ENCODE results near the gene PARD3B.

Gene PARD3B

GRCh38 chr2:205128726-205129125 is 583.5 kb downstream of the PARD3B start:
- H3K36me3 ChIP-seq (replicated peaks), result no peaks in the 10 kb centered on the region
- no peak overlapping the region for H3K4me3 ChIP-seq (ENCODE audit: low read depth, low read length)
- no peaks in the 10 kb centered on the region for H3K27me3 ChIP-seq (replicated peaks)
- no peak for TF ChIP-seq CTCF (IDR thresholded peaks at IDR 0.05; ENCODE audit: low read depth, low read length, missing control alignments)
- in situ Hi-C loops (cut with HindIII; ENCODE audit: low pct_ligation_motif_present, low sequenced_read_pairs), result no loop called here
- DNase-seq, result no peak
- no peak overlapping the region for H3K27ac ChIP-seq

DNA sequence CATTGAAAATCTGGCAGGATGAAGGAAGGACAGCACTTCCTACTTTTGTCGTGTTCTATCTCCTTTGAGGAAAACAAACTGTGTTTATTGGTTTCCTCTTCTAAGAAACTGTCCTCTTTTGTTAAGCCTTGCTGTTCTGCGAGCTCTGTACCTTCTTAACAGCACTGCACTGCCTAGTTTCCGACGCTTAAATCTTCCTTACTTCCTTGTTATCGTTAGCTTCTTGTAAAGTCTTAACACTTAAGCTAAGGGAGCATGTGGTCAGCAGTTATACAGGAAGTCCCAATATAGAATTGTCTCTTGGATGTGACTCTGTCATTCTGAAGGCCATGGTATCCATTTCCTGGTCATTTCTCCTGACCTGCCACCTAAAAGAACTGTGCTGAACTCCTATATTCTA is 584.3 kb downstream of the PARD3B start:
- Histone ChIP-seq H3K27ac (no peak overlapping the region), H3K36me3 (replicated peaks) (no peaks in the 10 kb centered on the region), H3K27me3 (replicated peaks) (no peaks in the 10 kb centered on the region), H3K4me3 (ENCODE audit: low read depth, low read length) (no peak overlapping the region)
- no peak for TF ChIP-seq CTCF (IDR thresholded peaks at IDR 0.05; ENCODE audit: low read depth, low read length, missing control alignments)
- in situ Hi-C loops (cut with HindIII; ENCODE audit: low pct_ligation_motif_present, low sequenced_read_pairs), result no loop called here
- DNase-seq, result no peak

DNA sequence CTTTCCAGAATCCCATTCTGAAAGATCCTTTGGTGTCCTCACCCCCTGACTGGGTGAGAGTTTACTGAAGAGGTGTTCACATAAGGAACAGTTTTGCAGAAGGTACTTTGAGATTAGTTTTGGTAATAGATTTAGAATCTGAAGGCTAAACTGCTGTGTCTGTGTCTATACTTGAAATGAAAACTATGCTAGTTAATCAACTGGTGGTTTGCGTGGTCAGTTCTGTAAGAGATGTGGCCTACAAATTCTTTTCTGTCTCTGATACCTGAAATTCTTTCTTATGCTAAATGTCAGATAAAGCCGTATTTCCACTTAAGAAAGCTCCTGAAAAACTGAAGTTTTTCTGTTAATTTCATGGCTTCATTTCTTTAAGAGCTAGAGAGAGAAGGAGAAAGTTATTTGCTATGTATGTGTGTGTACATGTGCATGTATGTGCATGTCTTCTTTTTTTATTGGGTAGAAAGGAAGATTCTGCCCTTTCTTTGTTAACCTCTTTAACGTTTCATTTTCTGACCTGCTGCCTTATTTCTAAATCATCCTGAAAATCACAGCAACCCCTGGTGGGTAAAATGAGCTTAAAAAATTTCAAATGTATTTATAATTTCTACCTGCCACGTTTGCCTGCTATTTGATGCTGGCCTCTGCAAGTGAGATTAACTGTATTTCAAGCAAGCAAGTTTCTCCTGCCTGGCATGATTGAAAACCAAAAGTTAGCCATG is 585.0 kb downstream of the PARD3B start:
- Histone ChIP-seq H3K4me3 (ENCODE audit: low read depth, low read length) (no peak overlapping the region), H3K27me3 (replicated peaks) (no peaks in the 10 kb centered on the region), H3K36me3 (replicated peaks) (no peaks in the 10 kb centered on the region), H3K27ac (no peak overlapping the region)
- TF ChIP-seq CTCF (IDR thresholded peaks at IDR 0.05; ENCODE audit: low read depth, low read length, missing control alignments), result no peak
- DNase-seq, result no peak
- in situ Hi-C loops (cut with HindIII; ENCODE audit: low pct_ligation_motif_present, low sequenced_read_pairs), result no loop called here

DNA sequence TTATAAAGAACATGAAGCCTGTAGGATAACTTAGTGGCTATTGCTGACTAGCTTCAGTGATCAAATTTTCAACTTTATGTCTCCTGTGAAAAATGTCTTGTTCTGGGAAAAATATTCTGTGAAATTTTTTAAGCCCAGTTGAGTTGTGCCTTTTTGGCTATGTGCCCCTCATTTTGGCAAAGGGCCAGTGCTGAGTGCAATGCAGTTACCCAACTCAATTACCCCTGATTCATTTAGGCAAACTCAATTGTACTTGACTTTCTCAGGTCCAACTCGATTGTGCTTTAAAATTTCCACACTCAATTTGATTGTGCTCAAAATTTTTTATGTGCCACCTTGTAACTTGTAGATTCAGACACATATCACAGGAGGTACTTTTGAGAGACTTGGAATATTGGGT is 588.3 kb downstream of the PARD3B start:
- in situ Hi-C loops (cut with HindIII; ENCODE audit: low pct_ligation_motif_present, low sequenced_read_pairs), result no loop called here
- DNase-seq, result no peak
- Histone ChIP-seq H3K27me3 (replicated peaks) (no peaks in the 10 kb centered on the region), H3K4me3 (ENCODE audit: low read depth, low read length) (no peak overlapping the region), H3K36me3 (replicated peaks) (no peaks in the 10 kb centered on the region), H3K27ac (no peak overlapping the region)
- no peak for TF ChIP-seq CTCF (IDR thresholded peaks at IDR 0.05; ENCODE audit: low read depth, low read length, missing control alignments)

GRCh38 chr2:205138735-205139134 is 593.5 kb downstream of the PARD3B start:
- TF ChIP-seq CTCF (IDR thresholded peaks at IDR 0.05; ENCODE audit: low read depth, low read length, missing control alignments), result no peak
- Histone ChIP-seq H3K36me3 (replicated peaks) (no peaks in the 10 kb centered on the region), H3K27me3 (replicated peaks) (no peaks in the 10 kb centered on the region), H3K27ac (no peak overlapping the region), H3K4me3 (ENCODE audit: low read depth, low read length) (no peak overlapping the region)
- in situ Hi-C loops (cut with HindIII; ENCODE audit: low pct_ligation_motif_present, low sequenced_read_pairs), result no loop called here
- no peak for DNase-seq

Measured in brain microvascular endothelial cell (primary cell).